ENCODE measurements around the gene SRPK1.

GRCh38 chr6:35874730-35875129 lies 46.2 kb downstream of the SRPK1 start:
- TF ChIP-seq POLR2A (IDR thresholded peaks at IDR 0.05; ENCODE audit: low read depth): no peak
- TF ChIP-seq CTCF (IDR thresholded peaks at IDR 0.05): no peak
- no peak for TF ChIP-seq EP300 (IDR thresholded peaks at IDR 0.05)
- TF ChIP-seq POLR2AphosphoS5 (IDR thresholded peaks at IDR 0.05): no peak

Measured in esophagus muscularis mucosa (tissue), 4 donors.